Measurements from ENCODE around the gene ZFAND6.
A peak's percentile ranks its signal among the peaks of the same experiment; 100 is the strongest.
"Not testable (repeated sequence)": the region's sequence is repeated elsewhere in the genome, so short reads cannot be mapped to it uniquely, and the experiment has no call there.

Gene ZFAND6

DNA sequence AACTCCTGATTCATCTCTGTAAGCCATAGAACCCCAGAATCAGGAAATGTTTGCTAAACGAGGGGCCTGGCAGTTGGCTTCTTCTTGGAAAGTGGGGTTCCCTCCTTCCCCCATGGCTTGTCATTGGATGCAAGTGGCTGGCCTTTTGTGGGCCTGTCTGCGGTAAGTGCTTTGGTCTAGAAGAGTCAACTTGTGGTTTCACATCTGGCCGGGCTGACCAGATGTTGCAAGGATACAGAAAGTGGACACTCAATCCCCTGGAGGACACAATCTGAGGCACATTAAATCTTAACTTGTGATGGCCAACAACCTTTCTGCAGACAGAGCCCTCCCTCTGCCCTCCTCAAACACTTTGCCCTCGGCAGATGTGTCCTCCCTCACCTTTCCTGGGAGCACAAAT lies 94.4 kb downstream of the ZFAND6 start:
- DNase-seq (ENCODE audit: insufficient read length, low spot score) (no peak), FAIRE-seq (no peak)
- TF ChIP-seq TAF1 (IDR thresholded peaks at IDR 0.05; ENCODE audit: low read depth, low read length) (no peak), POLR2A (IDR thresholded peaks at IDR 0.05; ENCODE audit: low read depth, low read length) (no peak), POU2F2 (IDR thresholded peaks at IDR 0.05; ENCODE audit: low read depth, low read length) (no peak), PAX5 (IDR thresholded peaks at IDR 0.05; ENCODE audit: insufficient read depth, low read length, severe bottlenecking) (no peak), SPI1 (IDR thresholded peaks at IDR 0.05; ENCODE audit: low read depth, low read length) (no peak), POLR2AphosphoS5 (IDR thresholded peaks at IDR 0.05; ENCODE audit: low read depth, low read length) (no peak)

- FAIRE-seq (no peak), DNase-seq (ENCODE audit: insufficient read length, low spot score) (no peak)
- TF ChIP-seq TAF1 (IDR thresholded peaks at IDR 0.05; ENCODE audit: low read depth, low read length) (no peak), POU2F2 (IDR thresholded peaks at IDR 0.05; ENCODE audit: low read depth, low read length) (no peak), SPI1 (IDR thresholded peaks at IDR 0.05; ENCODE audit: low read depth, low read length) (no peak), POLR2A (IDR thresholded peaks at IDR 0.05; ENCODE audit: low read depth, low read length) (no peak), POLR2AphosphoS5 (IDR thresholded peaks at IDR 0.05; ENCODE audit: low read depth, low read length) (no peak), PAX5 (IDR thresholded peaks at IDR 0.05; ENCODE audit: insufficient read depth, low read length, severe bottlenecking) (no peak)
Observed at GRCh38 chr15:80154336-80154735, 94.9 kb downstream of the ZFAND6 start.

- DNase-seq (ENCODE audit: insufficient read length, low spot score): no peak
- no peak for FAIRE-seq
- no peak for TF ChIP-seq TAF1 (IDR thresholded peaks at IDR 0.05; ENCODE audit: low read depth, low read length)
- TF ChIP-seq POU2F2 (IDR thresholded peaks at IDR 0.05; ENCODE audit: low read depth, low read length): no peak
- no peak for TF ChIP-seq POLR2AphosphoS5 (IDR thresholded peaks at IDR 0.05; ENCODE audit: low read depth, low read length)
- no peak for TF ChIP-seq POLR2A (IDR thresholded peaks at IDR 0.05; ENCODE audit: low read depth, low read length)
- no peak for TF ChIP-seq SPI1 (IDR thresholded peaks at IDR 0.05; ENCODE audit: low read depth, low read length)
- TF ChIP-seq PAX5 (IDR thresholded peaks at IDR 0.05; ENCODE audit: insufficient read depth, low read length, severe bottlenecking): no peak
Observed at GRCh38 chr15:80155001-80155377, 95.5 kb downstream of the ZFAND6 start.

- not testable (repeated sequence) for DNase-seq (ENCODE audit: insufficient read length, low spot score); FAIRE-seq
Observed at GRCh38 chr15:80155378-80156175, 96.1 kb downstream of the ZFAND6 start.

DNA sequence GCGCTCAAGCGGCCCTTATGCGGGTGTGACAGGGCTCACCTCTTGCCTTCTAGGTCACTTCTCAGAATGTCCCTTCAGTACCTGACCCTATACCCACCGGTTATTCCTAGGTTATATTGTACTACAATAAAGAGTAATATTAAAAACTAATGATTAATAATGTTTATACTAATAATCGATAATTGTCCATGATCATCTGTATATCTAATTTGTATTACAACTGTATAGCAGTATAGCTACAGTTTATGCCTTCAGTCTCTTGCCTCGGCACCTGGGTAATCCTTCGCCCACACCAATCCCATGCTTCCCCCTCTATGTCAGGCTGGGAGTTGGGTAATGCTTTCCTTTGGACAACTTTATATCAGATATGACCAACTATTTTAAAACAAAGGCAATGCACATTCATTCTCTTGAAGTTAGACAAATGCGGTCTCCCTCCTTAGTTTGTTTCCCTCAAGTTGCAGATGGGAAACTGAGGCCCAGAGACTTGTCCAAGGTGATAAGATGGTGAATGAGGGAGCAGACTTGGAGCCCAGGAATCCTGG lies 96.8 kb downstream of the ZFAND6 start:
- no peak for DNase-seq (ENCODE audit: insufficient read length, low spot score)
- no peak for TF ChIP-seq PAX5 (IDR thresholded peaks at IDR 0.05; ENCODE audit: insufficient read depth, low read length, severe bottlenecking)
- TF ChIP-seq POLR2AphosphoS5 (IDR thresholded peaks at IDR 0.05; ENCODE audit: low read depth, low read length): no peak
- TF ChIP-seq TAF1 (IDR thresholded peaks at IDR 0.05; ENCODE audit: low read depth, low read length): no peak
- no peak for TF ChIP-seq POU2F2 (IDR thresholded peaks at IDR 0.05; ENCODE audit: low read depth, low read length)
- TF ChIP-seq SPI1 (IDR thresholded peaks at IDR 0.05; ENCODE audit: low read depth, low read length): no peak
- TF ChIP-seq POLR2A (IDR thresholded peaks at IDR 0.05; ENCODE audit: low read depth, low read length): no peak
- no peak for FAIRE-seq

GRCh38 chr15:80157215-80157614 lies 97.7 kb downstream of the ZFAND6 start:
- no peak for DNase-seq (ENCODE audit: insufficient read length, low spot score)
- FAIRE-seq: no peak
- TF ChIP-seq POU2F2 (IDR thresholded peaks at IDR 0.05; ENCODE audit: low read depth, low read length) (no peak), TAF1 (IDR thresholded peaks at IDR 0.05; ENCODE audit: low read depth, low read length) (no peak), PAX5 (IDR thresholded peaks at IDR 0.05; ENCODE audit: insufficient read depth, low read length, severe bottlenecking) (no peak), POLR2A (IDR thresholded peaks at IDR 0.05; ENCODE audit: low read depth, low read length) (no peak), POLR2AphosphoS5 (IDR thresholded peaks at IDR 0.05; ENCODE audit: low read depth, low read length) (no peak), SPI1 (IDR thresholded peaks at IDR 0.05; ENCODE audit: low read depth, low read length) (no peak)

DNA sequence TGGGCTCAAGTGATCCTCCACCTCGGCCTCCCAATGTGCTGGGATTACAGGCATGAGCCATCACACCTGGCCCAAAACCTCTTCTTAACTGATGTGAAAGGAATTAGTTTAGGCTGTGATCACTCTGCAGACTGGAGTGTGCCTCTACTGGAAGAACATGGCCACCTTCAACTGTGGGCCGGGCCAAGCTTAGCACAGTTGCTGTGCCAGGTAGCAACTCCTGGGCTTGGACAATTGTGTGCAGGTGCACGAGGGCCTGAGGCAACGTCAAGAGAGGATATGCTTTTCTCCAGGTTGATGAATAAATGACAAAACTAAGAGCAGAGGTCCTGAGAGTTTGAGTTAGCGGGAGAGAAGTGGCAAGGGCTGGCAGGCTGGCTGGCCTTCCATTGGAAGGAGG lies 99.8 kb downstream of the ZFAND6 start:
- no peak for FAIRE-seq
- TF ChIP-seq POLR2AphosphoS5 (IDR thresholded peaks at IDR 0.05; ENCODE audit: low read depth, low read length): no peak
- no peak for DNase-seq (ENCODE audit: insufficient read length, low spot score)

- peak; percentile 60 for FAIRE-seq
- TF ChIP-seq PAX5 (IDR thresholded peaks at IDR 0.05; ENCODE audit: insufficient read depth, low read length, severe bottlenecking): no peak
- TF ChIP-seq POU2F2 (IDR thresholded peaks at IDR 0.05; ENCODE audit: low read depth, low read length): no peak
- no peak for TF ChIP-seq TAF1 (IDR thresholded peaks at IDR 0.05; ENCODE audit: low read depth, low read length)
- no peak for TF ChIP-seq POLR2AphosphoS5 (IDR thresholded peaks at IDR 0.05; ENCODE audit: low read depth, low read length)
- TF ChIP-seq POLR2A (IDR thresholded peaks at IDR 0.05; ENCODE audit: low read depth, low read length): no peak
- no peak for TF ChIP-seq SPI1 (IDR thresholded peaks at IDR 0.05; ENCODE audit: low read depth, low read length)
- DNase-seq (ENCODE audit: insufficient read length, low spot score): no peak
Observed at GRCh38 chr15:80159811-80160569, 100.5 kb downstream of the ZFAND6 start.

DNA sequence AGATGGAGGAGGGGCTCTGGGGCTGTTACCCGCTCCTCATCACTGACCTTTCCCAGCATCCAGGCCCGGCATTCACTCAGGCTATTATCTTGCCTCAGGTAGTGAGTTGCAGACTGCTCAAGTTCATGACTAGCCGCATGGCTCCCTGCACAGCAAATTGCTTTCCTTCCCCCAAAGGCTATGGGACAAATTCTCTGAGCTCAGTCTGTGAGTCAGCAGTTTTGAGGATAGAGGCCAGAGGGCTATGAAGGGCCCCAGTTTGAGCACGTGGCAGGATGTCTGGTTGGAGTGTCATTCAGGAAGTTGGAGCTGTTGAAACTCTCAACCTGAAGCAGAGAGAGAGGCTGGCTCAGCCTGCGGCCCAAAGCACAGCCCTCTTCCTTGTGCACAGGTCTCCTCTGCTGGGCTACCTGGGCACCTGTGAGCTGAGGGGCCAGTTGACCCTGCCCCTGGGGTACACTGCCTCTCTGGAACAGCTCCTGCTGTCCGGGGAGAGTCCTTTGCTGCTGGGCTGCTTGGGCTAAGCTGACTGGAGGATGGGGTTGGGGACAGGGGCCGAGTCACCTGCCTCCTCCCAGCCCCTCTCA lies 101.2 kb downstream of the ZFAND6 start:
- FAIRE-seq (peak; percentile 47), DNase-seq (ENCODE audit: insufficient read length, low spot score) (peak; percentile 44)
- TF ChIP-seq POLR2AphosphoS5 (IDR thresholded peaks at IDR 0.05; ENCODE audit: low read depth, low read length): no peak
- no peak for TF ChIP-seq PAX5 (IDR thresholded peaks at IDR 0.05; ENCODE audit: insufficient read depth, low read length, severe bottlenecking)
- TF ChIP-seq SPI1 (IDR thresholded peaks at IDR 0.05; ENCODE audit: low read depth, low read length): no peak
- TF ChIP-seq POU2F2 (IDR thresholded peaks at IDR 0.05; ENCODE audit: low read depth, low read length): no peak
- TF ChIP-seq POLR2A (IDR thresholded peaks at IDR 0.05; ENCODE audit: low read depth, low read length): no peak
- no peak for TF ChIP-seq TAF1 (IDR thresholded peaks at IDR 0.05; ENCODE audit: low read depth, low read length)
